Stimulated activated CD4-positive, alpha-beta T cell treated with anti-CD3 and anti-CD28 coated beads, Interleukin-4, amount 100 ng/mL, for 48 hours (primary cell): ENCODE data around the gene PPP4R4.
"Not testable (repeated sequence)": the region's sequence is repeated elsewhere in the genome, so short reads cannot be mapped to it uniquely, and the experiment has no call there.

Experiments
- DNase-seq, 2 donors: peaks; one replicate each; pipeline ENCODE4 v3.0.0-alpha.2; 2020; ENCODE audit warnings: low read depth in 2 of 2

PPP4R4 gene

DNA sequence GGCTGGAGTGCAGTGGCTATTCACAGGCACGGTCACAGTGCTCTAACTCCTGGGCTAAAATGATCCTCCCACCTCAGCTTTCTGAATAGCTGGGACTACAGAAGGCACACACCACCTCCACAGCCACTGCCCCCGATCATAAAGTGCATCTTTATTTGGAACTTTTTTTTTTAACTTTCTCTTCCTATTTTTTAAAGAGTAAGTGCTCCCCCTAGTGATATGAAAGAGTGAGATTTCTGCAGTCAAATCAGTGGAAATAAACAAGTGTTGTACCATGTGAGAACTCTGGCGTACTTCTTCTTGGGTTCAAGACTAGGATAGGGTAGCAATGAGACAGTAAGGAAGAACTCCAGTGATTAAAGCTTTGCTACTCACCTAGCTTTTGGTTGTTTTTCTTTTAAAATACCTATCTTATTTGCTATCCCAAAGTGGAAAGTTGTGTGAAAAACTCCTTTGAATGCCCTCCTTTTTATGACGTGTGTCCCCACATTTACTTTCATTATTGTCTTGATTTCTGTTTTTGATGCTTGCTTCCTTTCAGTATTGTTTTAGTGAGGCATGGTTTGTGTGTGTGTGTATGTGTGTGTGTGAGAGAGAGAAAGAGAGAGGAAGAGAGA, 6.6 kb downstream of the PPP4R4 start:
- no peak for DNase-seq

DNA sequence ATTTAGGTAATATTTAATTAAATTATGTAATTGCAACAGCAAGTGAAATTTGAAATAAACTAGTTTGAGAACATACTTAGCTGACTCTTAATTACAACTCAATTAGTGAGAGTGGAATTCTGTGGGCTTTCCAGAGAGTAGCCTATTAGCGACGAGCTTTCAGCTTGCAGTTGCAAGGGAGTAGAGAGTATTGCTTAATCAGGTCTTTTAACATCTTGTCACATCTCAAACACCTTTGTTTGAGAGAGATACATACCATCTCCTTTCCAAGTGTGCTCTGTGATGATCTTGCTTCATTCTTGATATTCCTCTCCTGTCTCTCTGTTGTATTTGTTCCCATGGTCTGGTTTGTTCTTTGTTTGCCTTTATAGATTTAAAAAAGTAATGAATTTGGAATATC, 7.7 kb downstream of the PPP4R4 start:
- DNase-seq, result no peak

DNA sequence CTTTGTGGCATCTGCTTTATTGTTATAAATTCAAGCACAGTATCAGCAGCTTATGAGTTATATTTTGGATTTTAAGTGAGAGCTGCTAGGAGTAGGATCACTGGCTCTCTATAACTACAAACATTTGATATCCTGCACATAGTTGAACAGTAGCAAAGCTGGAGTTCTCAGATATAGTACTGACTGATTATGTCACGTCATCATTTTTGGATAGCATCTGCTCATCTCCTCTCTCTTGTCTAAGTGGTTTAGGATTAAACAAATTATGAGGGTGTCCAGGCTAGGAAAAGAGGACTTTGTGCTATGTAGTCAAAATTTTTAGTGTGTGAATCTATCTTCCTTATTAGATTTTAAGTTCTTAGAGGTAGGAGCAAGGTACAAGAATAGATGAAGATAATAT, 18.4 kb downstream of the PPP4R4 start:
- DNase-seq, result no peak

DNA sequence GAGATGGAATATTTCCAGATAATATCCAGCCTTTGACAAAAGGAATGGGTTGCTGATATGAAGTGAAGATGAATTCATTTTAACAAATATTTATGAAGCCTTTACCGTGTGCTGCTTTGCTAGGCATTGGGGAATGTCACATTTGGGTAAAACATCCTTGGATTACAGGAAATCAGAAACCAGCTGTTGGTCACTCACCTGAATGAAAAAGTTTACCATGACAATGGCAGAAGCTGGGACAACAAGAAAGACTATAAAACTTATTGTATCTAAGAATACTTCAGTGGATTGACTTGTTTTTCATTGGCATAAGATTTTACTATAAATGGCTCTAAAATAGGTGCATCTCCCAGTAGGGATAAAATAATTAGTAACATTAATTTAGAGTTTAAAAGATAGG, 19.7 kb downstream of the PPP4R4 start:
- DNase-seq, result no peak

DNA sequence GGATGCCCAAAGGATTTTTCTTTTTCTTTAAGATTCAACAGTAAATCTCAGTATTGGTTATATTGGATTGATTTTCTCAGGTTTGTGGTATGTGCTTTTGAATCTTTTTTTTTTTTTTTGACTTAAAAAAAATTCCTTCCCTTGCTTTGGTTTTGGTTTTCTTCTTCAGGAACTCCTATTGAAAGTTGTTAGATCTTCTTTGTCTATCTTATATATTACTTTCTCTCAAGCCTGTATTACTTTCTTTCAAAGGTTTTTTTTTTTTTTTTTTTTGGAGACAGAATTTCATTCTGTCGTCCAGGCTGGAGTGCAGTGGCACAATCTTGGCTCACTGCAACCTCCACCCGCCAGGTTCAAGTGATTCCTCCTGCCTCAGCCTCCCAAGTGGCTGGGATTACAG, 21.9 kb downstream of the PPP4R4 start:
- no peak for DNase-seq

DNA sequence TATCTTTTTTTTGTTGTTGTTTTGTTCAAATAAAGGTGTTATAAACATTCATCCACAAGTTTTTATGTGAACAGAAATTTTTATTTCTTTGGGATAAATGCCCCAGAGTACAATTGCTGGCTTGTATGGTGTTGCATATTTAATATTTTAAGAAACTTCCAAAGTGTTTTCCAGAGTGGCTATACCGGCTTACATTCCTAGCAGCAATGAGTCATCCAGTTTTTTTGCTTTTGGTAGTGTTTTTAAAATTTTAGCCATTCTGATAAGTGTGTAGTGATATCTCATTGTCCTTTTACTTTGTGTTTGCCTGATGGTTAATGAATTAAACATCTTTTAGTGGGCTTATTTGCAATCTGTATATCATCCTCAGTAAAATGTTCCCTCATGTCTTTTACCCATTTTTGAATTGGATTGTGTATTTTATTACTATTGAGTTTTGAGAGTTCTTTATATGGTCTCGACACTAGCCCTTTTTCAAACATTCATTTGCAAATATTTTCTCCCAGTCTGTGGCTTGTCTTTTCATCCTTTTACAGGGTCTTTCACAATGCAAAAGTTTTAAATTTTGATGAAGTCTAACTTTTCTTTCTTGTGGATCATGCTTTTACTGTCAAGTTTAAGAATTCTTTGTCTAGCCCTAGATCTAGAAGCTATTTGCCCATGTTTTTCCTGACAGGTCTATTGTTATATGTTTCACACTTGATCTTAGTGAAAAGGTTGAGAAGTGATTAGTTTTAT, 29.5 kb downstream of the PPP4R4 start:
- DNase-seq, result no peak

DNA sequence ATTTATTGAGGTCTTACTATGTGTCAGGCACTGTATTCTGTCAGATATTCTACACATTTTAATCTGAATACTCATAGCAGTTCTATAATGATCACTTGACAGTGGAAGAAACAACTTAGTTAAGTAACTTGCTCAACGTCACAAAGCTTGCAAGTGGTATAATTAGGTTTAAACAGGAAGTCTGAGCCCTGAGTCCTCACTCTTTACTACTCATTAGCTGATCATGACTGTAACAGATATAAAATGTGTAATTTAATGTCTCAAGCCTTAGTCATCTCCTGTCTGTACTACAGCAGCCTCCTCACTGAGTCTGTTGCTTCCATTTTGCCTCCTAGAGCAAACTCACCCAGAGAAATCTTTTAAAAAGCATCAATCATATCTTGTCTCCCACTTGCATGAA, 38.9 kb downstream of the PPP4R4 start:
- no peak for DNase-seq

DNA sequence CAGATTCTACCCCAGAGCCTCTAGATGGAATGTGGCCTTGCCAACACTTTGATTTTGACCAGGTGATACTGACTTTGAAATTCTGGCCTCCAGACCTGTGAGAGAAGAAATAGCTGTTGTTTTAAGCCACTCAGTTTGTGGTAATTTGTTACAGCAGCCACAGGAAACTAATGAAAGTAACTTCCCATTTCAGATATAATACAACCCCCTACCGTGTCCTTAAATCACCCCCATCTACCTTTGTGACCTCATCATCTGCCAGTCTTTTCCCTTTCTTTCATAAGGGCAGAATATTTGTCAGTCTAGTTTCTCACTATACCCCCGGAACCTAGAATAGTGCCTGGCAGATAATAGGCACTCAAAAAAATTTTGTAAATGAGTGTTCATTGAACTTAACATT, 39.6 kb downstream of the PPP4R4 start:
- DNase-seq, result no peak

DNA sequence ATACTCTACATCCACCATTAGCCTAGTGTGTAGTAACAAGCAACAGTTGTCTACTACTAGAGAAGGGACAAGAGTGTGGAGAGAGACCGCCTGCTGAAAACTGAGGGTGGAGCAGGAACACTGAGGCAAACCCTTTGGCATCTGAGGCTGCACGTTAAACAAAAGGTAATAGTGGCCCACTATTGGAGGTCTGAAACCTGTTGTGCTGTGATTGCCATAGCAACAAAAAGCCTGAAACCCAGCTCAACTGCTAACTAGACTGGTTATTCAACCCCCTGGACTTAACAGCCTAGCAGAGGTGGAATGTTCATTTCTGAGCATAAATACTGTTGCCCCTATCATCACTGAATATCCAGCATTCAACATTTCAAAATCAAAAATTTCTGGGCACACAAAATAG, 43.0 kb downstream of the PPP4R4 start:
- no peak for DNase-seq

DNA sequence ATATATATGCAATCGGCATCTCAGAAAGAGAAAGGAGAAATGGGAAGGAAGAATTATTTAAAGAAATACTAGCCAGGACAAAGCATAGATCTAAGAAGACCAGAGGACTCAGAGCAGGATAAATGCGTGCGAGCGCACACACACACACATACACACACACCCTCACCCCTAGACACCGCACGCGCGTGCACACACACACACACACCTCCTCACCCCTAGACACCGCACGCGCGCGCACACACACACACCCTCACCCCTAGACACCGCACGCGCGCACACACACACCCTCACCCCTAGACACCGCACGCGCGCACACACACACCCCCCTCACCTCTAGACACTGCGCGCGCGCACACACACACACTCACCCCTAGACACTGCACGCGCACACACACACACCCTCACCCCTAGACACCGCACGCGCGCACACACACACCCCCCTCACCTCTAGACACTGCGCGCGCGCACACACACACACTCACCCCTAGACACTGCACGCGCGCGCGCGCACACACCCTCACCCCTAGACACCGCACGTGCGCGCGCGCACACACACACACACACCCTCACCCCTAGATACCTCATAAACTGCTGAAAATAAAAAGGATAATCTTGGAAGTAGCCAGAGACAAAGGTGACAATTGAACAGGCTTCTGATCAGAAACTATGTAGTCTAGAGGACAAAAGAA, 44.2 kb downstream of the PPP4R4 start:
- not testable (repeated sequence) for DNase-seq

DNA sequence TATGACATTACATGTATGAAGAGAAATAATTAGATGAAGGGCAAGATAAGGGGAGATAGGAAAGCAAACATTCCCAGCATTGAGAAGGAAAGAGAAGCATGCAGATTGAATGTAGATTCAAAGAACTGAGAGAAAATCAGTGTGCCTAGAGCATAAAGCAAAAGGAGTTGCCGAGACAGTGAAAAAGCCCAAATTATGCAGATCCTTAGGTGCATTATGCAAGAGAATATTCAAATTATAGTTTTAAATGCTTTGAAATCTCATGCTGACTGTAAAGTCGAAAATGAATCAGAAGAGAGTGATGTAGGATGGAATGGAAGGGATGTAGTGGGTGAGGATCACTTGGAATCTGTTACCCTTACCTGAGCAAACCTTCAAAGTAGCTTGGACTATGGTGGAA, 49.9 kb downstream of the PPP4R4 start:
- no peak for DNase-seq

DNA sequence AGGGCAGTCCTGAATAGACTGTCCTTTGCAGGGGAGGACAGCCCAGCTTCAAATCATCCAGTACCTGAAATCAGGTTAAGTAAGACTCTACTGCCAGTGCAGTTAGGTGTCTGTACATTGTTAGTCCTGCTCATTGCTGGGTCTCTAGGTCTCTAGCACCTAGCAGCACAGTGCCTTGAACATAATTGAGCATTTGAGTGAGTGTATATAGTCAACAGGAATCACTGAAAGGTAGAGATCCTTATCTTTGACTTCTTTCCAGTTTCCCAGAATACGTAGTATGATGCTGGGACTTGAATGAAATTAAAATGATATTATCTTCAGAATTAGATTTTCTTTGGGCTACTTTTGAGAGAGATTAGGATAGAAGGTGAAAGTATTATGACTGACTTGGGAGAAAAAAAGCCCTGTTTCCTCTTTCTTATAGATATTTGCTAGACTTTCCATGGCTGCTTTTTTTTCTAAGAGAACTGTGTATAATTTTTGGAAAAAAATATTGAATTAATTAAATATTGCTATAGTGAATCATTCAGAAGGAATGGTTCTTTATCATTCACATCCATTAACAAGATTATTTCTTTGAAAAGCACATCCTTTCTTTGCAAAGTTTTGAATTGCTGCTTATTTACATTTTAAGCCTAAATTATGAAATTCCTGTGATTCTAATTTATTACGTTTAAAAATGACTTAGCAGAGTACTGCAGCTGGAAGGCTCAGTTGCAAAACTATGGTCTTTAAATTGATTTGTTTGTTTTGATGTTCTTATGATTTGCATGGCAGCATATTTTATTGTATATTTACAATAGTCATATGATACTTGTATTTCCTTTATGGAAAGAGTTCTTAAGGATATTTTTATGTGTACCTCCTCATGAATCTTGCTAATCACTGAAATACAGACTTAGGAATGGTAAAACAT, 51.6 kb downstream of the PPP4R4 start:
- no peak for DNase-seq

DNA sequence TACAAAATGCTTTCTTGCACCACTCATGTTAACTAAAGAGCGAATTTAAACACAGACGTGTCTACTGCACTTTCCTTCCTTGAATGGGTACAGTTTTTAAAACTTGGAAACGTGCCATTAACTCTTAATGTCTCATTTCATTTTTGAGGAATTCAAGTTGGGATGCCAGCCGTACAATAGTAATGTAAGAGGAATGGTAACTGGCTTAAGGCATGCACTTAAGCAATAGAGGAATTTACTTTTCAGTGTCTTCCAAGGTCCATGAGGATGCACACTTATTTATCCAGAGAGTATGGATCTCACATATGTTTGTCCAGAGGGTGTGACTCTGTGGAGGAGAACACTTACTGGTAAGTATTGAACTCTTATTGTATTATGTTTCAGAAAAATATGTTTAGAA, 52.9 kb downstream of the PPP4R4 start:
- DNase-seq, result no peak

DNA sequence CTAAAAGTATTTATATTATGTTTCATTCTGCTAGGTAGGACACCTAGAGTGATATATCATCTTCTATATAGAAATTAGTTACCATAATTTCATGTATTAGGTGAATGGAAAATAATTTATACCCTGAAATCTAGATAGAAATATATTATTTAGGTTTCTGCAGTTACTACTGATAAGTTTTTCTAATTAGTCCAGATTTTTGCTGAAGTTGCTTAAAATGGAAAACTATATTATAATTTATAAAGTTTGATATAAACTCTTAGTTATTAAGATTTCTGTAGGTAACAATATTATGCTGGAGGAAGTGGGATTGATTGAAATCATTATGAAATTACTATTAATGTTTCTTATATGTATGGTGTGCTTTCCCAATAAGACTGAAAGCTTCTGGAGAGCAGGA, 62.9 kb downstream of the PPP4R4 start:
- no peak for DNase-seq

DNA sequence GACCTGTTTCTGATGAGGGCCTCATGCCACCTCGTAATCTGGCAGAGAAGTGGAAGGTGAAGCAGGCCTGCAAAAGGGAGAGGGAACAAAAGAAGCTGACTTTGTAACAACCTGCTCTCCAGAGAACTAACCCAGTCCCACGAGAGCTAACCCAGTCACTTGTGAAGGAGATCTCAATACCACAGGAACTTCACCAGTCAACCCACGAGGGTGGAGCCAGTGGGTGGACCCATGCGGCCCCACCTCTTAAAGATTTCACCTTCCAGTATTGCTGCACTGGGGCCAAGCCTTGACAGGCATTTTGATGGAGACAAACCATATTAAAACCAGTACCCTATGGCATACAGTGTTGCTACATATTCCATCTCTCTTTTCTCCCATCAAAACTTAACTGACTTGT, 63.9 kb downstream of the PPP4R4 start:
- no peak for DNase-seq

DNA sequence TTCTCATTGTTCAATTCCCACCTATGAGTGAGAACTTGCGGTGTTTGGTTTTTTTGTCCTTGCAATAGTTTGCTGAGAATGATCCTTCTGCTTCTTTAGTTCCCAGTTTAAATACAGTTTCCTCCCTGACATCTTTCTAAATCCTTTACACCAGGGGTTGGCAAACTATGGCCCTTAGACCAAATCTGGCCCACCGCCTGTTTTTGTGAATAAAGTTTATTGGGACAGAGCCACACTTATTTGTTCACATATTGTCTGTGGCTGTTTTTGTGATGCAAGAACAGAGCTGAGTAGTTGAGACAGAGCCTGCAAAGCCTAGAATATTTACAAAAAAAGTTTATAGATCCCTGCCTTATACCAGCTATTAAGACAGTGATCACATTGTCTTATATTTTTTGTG, 65.3 kb downstream of the PPP4R4 start:
- DNase-seq, result no peak

DNA sequence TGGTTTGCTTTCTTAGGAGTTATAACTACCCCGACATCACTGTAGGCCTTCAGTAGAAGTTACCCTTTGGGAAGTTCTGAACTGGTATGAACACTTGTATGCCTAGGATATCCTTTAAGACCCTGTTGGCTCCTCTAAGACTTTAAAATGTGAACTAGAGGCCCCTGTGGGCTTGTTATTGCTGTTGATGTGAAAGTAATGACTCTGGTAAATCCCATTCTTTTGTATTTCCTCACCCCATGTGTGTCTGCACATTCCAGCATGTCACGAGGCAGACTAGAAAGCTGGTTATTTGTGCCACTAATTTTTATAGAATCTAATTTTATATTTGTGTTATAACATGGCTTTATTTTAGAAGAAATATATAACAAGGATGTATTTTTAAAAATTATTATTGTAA, 70.1 kb downstream of the PPP4R4 start:
- DNase-seq, result no peak

DNA sequence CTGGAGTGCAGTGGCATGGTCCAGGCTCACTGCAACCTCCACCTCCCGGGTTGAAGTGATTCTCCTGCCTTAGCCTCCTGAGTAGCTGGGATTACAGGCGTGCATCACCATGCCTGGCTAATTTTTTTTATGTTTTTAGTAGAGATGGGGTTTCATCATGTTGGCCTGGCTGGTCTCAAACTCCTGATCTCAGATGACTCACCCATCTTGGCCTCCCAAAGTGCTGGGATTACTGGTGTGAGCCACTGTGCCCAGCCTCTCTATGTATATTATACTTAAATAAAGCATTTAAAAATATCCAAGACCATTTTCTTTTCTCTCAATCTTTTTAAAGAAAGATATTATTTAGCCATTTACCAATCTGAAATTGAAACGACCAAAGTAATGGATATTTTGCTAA, 90.1 kb downstream of the PPP4R4 start:
- not testable (repeated sequence) for DNase-seq

DNA sequence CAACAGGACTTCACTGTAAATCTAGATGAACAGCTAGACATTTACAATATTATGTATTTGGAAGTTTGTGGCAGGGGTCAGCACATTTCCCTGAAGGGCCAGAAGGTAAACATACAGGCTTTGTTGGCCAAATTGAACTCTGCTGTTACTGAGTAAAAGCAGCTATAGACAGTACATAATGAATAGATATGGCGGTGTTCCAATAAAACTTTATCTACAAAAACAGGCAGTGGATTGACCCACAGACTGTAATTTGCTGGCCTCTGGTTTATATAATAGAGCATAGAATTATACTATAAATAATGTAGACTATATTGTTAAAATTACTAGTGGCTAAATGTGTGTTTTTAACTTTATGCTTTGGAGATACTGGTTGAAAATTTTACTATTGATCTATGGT, 93.2 kb downstream of the PPP4R4 start:
- no peak for DNase-seq

DNA sequence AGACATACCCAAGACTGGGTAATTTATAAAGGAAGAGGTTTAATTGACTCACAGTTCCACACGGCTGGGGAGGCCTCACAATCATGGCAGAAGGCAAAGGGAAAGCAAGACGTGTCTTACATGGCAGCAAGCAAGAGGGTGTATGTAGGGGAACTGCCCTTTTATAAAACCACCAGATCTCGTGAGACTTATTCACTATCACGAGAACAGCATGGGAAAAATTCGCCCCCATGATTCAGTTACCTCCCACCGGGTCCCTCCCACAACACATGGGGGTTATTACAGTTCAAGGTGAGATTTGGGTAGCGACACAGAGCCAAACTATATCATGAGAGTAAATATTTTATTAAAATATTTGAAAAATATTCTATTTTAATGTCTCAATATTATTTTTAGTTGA, 94.5 kb downstream of the PPP4R4 start:
- DNase-seq, result not testable (repeated sequence)

DNA sequence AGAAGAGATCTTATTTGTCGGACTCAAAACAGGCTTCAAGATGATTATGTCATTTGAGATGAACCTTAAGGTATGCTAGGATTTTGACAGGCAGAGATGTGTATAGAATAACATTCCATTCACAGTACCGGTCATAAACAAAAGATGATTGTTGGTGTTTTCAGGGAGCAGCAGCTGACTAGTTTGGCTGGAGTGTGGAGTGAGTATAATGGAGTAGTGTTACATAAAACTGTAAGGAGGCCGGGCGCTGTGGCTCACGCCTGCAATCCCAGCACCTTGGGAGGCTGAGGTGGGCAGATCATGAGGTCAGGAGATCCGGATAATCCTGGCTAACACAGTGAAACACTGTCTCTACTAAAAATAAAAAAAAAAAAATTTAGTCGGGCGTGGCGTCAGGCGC, 95.0 kb downstream of the PPP4R4 start:
- DNase-seq, result no peak

DNA sequence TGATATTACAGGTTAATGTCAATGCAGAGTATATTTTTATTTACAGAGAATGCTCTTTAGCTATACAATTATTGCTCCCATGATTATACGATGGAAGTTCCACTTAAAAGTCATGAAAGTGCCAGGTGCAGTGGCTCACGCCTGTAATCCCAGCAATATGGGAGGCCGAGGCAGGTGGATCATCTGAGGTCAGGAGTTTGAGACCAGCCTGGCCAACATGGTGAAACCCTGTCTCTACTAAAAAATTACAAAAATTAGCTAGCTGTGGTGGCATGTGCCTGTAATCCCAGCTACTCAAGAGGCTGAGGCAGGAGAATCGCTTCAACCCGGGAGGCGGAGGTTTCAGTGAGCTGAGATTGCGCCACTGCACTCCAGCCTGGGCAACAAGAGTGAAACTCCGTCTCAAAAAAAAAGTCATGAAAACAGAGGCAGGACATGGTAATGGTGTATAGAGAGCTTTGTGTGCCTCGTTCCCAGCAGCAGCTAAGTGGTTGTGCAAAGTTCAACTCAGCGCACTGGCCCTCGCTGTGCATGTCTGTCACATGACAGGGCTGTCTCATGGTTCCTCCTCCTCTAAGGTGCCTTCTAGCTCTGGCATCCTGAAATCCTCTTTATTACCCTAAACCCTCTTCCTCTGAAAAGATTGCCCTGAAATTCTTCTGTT, 102.9 kb downstream of the PPP4R4 start:
- not testable (repeated sequence) for DNase-seq
